Peyer's patch (tissue), 4 donors: ENCODE results near the gene EFNA1. TPM values are rescaled to one million over a fixed set of nuclear protein-coding genes. Genes with fewer than 3 reads are reported as not detected.

Experiments used
- DNase-seq, 3 donors: peaks; one replicate each; pipeline ENCODE4 v3.0.0-alpha.2; 2017 to 2019
- H3K27ac ChIP-seq, 4 donors: fragments of 200-600 bp; sonication (generic); one replicate each; pipeline ENCODE4 v1.5.1; 2016 to 2019
- H3K27me3 ChIP-seq, 2 donors: fragments of 200-600 bp; sonication (generic); one replicate each; pipeline ENCODE4 v1.5.1; 2019
- H3K36me3 ChIP-seq, 3 donors: fragments of 200-600 bp; sonication (generic); one replicate each; pipeline ENCODE4 v1.5.1; 2016 to 2019
- H3K4me1 ChIP-seq, 4 donors: fragments of 200-600 bp; sonication (generic); one replicate each; pipeline ENCODE4 v1.5.1; 2016 to 2019
- H3K4me3 ChIP-seq, 4 donors: fragments of 200-600 bp; sonication (generic); 1 replicate in 3 of 4; 2 replicates in 1 of 4; pipeline ENCODE4 v1.5.1; 2016 to 2019; ENCODE audit warnings: mild to moderate bottlenecking in 1 of 4
- H3K9me3 ChIP-seq, 4 donors: fragments of 200-600 bp; sonication (generic); one replicate each; pipeline ENCODE4 v1.5.1; 2016 to 2019; ENCODE audit warnings: mild to moderate bottlenecking in 1 of 4
- CTCF ChIP-seq, 6 experiments: fragments of 450-650 bp in 4 of 6; fragments of 200-600 bp in 2 of 6; sonication (generic) in 1 of 6; IDR thresholded peaks; one replicate each; pipeline ENCODE4 v1.5.1; 2017 to 2019; ENCODE audit warnings: antibody characterized with exemption in 6 of 6, mild to moderate bottlenecking in 3 of 6, moderate library complexity in 1 of 6
- POLR2A ChIP-seq, 2 donors: fragments of 450-650 bp; IDR thresholded peaks; one replicate each; pipeline ENCODE4 v1.5.1; 2017; ENCODE audit warnings: antibody characterized with exemption in 2 of 2, mild to moderate bottlenecking in 2 of 2, moderate library complexity in 2 of 2
- total RNA-seq, 4 donors: library from RNA; depleted of rRNA; stranded (reverse); fragments of >200 nt; gene quantifications; one replicate each; pipeline ENCODE4 v1.1.0, GENCODE V29; 2016

The EFNA1 gene
- total RNA-seq, 4 donors from 2014 or later: 13.2 to 166 (median 145) TPM

DNA sequence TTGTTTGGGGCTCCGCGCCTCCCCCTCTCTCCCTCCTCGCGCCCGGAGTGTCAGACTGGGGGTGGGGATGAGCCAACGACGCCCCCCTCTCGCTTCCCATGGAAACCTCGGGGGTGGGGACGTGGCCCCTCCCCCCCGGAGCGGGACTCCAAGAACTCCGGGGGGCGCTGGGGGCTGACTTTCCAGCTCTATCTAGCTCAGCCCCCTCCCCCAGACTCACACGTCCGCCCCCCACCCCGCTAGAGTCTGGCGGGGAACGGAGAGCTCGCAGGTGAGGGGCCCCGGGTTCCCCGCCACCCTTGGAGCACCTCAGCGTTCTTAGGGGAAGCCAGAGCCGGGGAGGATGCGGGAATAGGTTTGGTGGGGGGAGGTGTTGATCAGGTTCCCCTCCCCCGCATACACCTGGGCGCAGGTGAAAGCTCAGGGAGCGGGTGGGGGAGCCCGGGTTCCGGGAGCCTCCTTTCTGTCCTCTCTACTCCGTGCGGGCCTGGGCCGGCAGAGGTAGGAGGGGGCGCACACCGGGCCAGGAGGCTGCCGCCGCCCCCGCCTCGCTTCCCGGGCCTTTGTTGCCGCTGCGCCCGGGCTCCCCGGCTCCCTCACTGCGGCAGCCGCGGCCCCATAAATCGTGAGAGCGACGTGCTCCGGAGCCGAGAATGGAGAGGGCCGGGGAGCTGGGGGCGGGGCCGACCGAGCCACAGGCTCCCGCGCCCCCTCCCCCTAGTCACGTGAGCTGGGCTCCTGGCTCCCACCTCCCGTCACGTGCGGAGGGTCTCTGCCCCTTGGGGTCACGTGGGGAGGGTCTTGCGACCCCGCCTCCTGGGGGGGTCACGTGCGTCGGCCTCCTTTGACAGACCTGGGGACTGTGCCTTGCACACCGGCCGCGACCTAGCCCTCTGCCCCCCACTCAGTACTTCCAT, 47.1 kb upstream of the EFNA1 start:
- peaks cover 0 to 47% of the 10 kb centered on the region in 2 donors for H3K27me3 ChIP-seq

DNA sequence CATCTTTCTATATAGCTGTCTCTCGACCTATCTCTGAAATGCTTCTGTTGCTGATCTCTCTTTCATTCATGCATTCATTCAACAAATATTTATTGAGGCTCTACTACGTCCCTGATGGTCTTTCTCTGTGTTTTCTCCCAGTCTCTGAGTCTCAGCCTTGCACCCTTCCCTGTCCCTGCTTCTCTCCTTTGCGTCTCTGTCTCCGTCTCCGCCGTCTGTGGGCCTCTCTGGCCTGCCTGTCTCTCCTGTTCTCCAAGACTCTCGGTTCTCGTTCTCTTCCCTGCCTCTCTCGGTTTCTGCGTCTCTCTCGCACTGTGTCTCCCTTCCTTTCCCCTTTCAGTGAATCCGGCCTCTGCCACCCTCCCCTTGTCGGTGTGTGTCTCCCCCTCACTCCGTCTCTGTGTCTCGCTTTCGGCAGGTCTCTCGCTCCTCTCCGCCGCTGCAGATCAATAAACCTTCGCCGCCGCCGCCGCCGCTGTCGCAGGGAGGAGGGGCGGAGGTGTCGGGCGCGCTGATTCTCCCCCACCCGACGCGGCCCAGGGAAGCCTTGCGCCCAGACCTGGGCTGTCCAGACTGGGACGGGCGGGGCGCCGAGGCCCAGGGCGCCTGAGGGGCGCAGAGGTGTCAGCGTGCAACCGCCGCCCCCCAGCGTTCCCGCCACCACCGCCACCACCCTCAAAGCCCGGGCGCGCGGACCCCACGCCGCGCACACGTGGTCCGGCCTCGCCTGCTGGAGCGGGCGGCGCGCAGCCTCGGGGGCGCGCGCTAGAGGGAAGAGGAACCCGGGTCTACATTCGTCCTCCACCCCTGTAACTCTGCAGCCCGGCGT, 46.0 kb upstream of the EFNA1 start:
- DNase-seq: peak in 1 of 3 donors; percentile 69
- peaks cover 23 to 77% (median 51%) of the 10 kb centered on the region in 4 donors for H3K4me1 ChIP-seq

More for the DNA sequence above, 47.1 kb upstream of the EFNA1 start:
- Histone ChIP-seq H3K4me3 (peak overlapping the region in 3 of 4 donors; percentile 48 to 64 (median 54)), H3K27ac (no peak overlapping the region), H3K36me3 (no peaks in the 10 kb centered on the region), H3K4me1 (peaks cover 23 to 67% (median 44%) of the 10 kb centered on the region in 4 donors), H3K9me3 (no peaks in the 10 kb centered on the region)
- DNase-seq: peak in 2 of 3 donors; percentile 31 to 57
- TF ChIP-seq POLR2A (IDR thresholded peaks at IDR 0.05) (no peak), CTCF (IDR thresholded peaks at IDR 0.05) (no peak)

GRCh38 chr1:155082301-155083051, 45.2 kb upstream of the EFNA1 start:
- no peaks in the 10 kb centered on the region for H3K9me3 ChIP-seq
- H3K36me3 ChIP-seq: no peaks in the 10 kb centered on the region
- peak overlapping the region in 3 of 4 donors; percentile 25 to 39 (median 37) for H3K4me3 ChIP-seq
- peaks cover 23 to 77% (median 51%) of the 10 kb centered on the region in 4 donors for H3K4me1 ChIP-seq
- no peak for TF ChIP-seq CTCF (IDR thresholded peaks at IDR 0.05)
- TF ChIP-seq POLR2A (IDR thresholded peaks at IDR 0.05): no peak
- peaks cover 0 to 47% of the 10 kb centered on the region in 2 donors for H3K27me3 ChIP-seq
- peak overlapping the region in 1 of 4 donors; percentile 34 for H3K27ac ChIP-seq
- DNase-seq: peak in 1 of 3 donors; percentile 59

More for the DNA sequence above, 46.0 kb upstream of the EFNA1 start:
- TF ChIP-seq POLR2A (IDR thresholded peaks at IDR 0.05): no peak
- no peak for TF ChIP-seq CTCF (IDR thresholded peaks at IDR 0.05)
- H3K9me3 ChIP-seq: no peaks in the 10 kb centered on the region
- H3K27ac ChIP-seq: no peak overlapping the region
- peaks cover 0 to 47% of the 10 kb centered on the region in 2 donors for H3K27me3 ChIP-seq
- no peaks in the 10 kb centered on the region for H3K36me3 ChIP-seq
- H3K4me3 ChIP-seq: peak overlapping the region in 3 of 4 donors; percentile 25 to 64 (median 39)

DNA sequence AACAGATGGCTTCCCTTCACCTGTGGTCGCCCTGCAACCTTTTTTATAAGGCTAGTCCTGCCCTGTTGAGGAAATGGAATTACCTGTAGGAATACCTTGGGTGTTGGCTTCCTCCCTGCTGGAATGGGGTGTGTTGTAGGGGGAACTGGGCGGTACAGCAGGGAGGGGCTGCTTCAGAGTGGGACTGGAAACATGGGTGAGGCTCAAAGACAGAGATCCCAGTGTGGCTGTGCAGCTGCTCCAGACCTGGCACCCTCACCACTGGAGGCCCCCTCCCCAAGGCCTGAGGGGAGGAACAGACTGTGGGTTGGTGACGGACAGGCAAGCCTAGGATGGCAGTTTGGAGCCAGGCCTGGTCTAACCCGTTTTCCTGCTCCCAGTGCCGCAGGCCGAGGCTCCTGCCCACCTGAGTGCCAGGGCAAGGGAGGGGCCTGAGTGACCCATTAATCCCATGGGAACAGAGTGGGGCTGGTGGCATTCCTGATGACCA, 44.6 kb upstream of the EFNA1 start:
- peaks cover 0 to 47% of the 10 kb centered on the region in 2 donors for H3K27me3 ChIP-seq

More for the DNA sequence above, 44.6 kb upstream of the EFNA1 start:
- no peaks in the 10 kb centered on the region for H3K9me3 ChIP-seq
- DNase-seq: peak in 1 of 3 donors; percentile 72
- H3K4me1 ChIP-seq: peaks cover 23 to 77% (median 51%) of the 10 kb centered on the region in 4 donors
- H3K36me3 ChIP-seq: no peaks in the 10 kb centered on the region
- TF ChIP-seq POLR2A (IDR thresholded peaks at IDR 0.05): no peak
- TF ChIP-seq CTCF (IDR thresholded peaks at IDR 0.05): no peak
- peak overlapping the region in 3 of 4 donors; percentile 8 to 34 (median 13) for H3K27ac ChIP-seq
- peak overlapping the region in 1 of 4 donors; percentile 37 for H3K4me3 ChIP-seq
